Raji (cell line): Measurements from ENCODE around the gene CRIP1.

ENCODE experiments used
- POLR2A ChIP-seq: IDR thresholded peaks from 2 replicates; pipeline ENCODE4 v1.6.1; 2011; ENCODE audit warnings: low read depth, low read length, control low read depth; ENCODE audit not compliant: insufficient read depth

Gene CRIP1, protein sequence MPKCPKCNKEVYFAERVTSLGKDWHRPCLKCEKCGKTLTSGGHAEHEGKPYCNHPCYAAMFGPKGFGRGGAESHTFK

DNA sequence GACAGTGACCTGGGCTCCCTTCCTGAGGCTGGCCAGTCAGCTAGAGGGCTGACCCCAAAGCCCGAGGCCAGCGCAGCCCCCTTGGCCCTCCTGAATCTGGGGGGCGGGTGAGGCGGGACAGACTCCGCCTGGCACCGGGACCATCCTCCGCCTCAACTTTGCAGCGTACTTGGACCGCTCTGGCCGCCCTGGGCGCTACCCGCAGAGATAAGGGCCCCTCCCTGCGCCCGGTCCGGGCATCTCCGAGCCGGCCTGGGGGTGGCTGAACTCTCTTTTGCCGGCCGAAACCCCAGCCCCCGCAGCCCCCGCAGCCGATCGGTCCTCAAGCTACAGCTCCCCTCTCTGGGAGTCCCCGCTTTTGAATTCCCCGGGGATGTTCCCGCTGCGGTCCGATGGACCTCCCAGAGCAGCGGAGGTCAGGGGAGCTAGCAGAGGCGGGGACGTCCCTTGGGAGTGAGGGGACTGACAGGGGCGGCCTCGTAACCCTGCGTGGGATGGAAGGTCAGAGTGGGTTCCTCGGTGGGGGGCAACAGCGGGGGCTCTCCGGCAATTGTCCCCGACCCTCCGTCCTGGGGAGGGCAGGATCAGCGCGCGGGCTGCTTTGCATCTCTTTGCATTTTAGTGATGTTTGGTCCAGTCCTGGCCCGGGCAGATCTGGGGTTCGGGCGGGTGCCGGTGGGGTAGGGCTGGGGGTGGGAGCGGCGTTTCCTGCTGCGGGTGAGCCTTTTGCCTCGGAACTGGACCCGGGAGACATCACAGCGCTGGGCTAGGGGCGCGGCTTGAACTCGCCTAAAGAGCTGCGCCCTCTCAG is at the start of gene CRIP1:
Gene CRIP1 (plus strand): TSS at position 724 of the 811 bp plus-strand sequence. CDS start 374 bp downstream, outside the sequence.
- TF ChIP-seq POLR2A: no peak; the same call in 1 of the 2 replicates

DNA sequence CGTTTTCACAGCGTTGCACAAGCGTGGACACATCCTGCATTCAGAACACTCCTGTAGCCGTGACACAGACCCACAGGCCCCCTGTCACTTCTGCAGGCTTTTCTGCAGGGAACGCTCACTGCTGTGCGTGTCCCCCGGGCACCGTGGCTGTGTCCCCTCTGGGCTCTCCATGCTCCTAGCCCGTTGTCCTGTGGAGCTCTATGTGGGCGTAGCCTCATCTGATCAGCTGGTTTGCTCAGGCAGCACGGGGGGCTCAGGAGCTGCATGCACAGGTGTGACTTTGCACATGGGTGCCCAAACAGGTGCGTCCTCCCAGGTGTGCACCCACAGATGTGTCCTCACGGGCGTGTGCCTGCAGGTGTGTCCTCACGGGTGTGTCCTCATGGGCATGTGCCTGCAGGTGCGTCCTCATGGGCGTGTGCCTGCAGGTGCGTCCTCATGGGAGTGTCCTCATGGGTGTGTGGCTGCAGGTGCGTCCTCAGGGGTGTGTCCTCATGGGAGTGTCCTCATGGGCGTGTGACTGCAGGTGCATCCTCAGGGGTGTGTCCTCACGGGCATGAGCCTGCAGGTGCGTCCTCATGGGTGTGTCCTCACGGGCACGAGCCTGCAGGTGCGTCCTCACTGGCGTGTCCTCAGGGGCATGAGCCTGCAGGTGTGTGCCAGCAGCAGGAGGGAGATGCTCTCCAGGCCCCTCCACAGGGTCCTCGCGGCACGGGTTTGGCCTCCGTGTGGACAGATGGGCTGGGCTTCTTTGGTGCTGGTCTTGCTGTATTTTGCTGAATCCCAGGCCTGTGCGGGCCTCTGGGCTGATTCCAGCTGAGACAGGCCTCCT is 49.6 kb upstream of the CRIP1 start:
- TF ChIP-seq POLR2A: no peak

DNA sequence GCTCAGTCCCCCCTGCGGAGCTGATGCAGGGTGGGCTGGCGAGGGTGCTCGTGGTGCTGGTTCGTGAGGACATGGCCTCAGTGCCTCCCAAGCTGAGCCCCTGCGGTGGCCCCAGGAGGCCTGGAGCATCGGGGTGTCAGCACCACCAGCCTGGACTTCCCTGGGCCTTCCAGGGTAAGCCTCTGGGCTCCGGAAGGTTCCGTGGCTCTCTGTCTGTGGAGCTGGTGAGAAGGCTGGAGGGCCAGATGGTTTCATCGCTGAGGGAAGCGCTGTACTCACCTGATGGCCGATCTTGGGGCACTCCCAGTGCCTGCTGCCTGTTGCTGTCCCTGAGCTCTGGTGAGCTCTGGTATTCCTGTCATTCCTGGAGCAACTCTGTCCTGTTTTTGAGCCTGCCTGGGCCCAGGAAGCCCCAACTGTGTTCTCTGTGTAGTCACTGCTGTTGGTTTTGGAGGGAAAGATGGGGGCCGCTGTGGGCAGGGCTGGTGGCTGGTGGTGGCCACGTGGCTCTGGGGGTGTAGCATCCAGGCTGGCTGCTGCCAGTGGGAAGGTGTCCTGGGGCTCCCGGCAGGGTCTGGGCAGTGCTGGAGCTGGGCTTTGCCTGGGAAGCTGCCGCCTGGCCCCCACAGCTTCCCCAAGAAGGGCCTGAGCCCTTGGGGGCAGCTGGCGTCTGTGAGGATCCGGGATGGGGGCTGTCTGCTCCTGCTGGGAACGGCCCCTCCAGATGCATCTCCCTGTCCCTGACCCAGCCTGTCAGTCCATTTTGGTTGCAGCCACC is 48.8 kb upstream of the CRIP1 start:
- TF ChIP-seq POLR2A: no peak

DNA sequence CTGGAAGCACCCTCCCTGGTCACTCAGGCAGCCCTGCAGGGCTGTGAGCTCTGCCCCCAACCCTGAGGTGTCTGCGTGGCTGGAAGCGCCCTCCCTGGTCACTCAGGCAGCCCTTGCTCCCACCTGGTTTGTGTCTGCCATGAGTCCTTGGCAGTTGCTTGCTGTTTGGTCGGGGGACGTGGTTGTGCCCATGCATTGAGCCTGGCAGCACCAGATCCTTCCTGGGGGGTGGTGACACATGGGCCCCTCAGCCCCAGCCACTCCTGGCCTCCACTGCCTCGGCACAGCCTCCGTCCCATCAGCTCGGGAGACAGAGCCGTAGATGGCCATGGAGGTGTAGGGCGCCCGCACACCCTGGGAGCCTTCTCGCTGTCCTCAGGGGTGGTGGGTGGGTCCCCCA is 47.5 kb upstream of the CRIP1 start:
- TF ChIP-seq POLR2A: no peak

DNA sequence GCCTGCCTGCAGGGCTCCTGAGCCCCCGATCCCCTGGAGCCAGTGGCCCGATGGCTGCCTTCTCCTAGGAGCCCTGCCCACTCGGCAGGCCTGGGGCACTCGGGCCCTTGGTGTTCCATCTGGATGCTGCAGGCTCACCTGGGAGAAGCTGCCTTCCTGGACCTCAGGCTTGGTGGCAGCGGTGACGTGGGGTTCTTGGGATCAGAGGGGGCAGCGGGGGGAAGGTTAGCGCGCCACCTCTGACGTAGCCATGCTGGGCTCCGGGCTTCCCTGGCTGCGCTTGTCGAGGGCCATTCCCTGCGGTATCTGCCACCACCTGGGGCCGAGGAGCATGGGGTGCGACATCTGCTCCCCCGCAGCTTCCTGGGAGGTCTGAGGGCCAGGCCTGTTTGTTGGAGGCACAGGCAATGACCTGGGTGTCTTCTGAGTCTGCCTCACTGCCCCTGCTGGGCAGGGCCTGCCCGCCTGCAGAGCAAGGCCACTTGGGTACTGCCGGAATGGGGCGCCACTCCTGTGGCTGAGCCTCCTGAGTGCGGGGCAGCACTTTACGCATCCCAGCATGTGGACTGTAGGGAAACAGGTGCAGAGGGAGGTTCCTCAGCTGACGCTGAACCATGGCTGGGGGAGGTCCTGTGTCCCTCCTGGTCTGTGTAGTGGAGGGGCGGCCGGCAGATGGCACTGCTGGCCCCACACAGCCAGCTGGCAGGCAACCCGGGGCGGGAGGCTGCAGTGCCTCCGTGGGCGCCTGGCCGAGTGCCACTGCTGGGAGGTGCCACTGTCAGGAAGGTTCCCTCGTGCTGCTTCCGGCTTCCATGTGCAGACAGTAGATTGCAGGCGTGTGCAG is 46.8 kb upstream of the CRIP1 start:
- no peak for TF ChIP-seq POLR2A

DNA sequence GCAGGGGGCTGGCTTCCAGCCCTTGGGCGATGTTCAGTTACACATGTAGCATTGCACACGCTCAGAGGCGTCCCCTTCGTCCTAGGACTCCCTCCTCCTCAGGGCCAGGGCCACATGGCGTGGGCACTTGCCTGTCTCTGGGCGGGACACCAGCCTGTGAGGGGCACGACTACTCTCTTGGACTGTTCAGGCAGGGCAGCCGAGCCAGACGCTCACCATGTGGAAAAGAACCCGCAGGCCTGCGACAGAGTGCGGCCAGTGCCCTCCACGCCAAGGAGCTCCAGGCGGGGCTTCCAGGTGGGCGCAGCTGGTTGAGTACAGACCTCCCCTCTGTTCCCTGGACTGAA is 46.2 kb upstream of the CRIP1 start:
- TF ChIP-seq POLR2A: no peak

DNA sequence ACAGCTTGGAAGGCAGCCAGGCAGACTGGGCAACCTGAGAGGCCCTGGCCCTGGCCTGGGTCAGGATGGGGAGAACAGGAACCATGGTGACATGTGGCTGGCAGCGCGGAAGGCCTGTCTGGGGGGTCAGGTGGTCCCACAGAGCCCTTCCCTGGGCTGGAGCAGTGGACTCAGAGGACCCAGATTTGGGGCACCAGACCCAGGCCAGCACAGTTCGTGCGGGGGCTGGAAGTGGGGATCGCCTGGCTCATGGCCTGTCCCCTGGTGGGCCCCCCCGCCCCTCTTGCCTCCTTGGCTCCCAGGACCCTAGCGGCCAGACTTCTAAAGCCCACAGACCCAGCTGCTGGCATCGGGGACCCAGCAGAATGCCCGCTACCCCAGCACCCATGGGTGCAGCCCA is 45.7 kb upstream of the CRIP1 start:
- TF ChIP-seq POLR2A: no peak

DNA sequence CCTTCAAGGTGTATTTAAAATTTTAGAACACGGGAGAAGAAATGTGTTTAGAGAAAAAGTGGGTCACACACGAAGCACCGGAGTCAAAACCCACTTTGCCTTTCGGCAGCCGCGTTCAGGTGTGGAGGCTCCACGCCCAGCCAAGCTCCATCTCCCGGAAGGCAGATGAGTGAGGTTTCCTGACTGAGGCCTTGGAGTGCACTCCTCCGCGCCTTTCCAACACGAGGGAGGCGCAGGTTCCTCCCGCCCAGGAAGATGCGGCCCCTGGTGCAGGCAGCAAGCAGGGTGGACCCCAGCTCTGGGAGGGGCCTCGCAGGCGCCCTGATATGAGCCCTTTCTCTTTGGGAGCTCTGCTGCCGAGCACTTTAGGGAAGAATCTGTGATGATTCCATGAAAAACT is 44.6 kb upstream of the CRIP1 start:
- no peak for TF ChIP-seq POLR2A

DNA sequence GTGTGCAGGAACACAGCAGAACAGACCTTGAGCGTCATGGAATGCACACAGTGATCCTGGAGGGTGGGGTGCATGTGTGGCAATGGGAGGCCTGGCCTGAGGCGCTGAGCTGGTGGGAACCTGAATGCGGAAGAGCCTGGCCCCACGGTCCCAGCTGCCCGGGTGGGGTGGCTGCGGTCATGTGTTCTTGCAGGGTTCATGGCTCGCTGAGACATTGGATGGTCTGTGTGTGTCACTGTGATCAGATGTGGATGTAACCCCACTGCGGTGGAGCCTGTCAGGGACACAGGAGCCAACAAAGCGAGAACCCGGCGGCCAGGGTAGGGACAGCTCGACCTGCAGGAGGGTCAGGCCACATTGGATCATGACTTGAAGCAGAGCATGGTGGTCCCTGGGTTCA is 43.9 kb upstream of the CRIP1 start:
- no peak for TF ChIP-seq POLR2A

DNA sequence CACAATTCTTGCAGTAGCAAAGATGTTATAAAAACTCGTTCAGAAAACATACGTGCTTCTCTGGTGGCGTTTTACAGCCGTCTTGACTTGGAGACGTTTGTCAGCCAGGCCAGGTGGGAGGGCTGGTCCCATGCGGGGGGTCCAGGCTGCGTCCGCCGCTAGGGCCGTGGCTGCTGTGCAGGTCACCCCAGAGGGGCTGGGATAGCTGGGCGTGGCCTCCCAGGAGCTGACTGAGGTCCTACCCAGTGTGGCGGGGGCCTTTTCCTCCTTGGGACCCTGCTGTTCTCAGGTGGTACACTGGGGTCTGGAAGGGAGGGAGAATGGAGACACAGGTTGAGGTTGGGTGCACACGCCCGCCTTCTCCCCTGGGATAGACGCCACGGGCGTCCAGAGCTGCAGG is 41.8 kb upstream of the CRIP1 start:
- TF ChIP-seq POLR2A: no peak

DNA sequence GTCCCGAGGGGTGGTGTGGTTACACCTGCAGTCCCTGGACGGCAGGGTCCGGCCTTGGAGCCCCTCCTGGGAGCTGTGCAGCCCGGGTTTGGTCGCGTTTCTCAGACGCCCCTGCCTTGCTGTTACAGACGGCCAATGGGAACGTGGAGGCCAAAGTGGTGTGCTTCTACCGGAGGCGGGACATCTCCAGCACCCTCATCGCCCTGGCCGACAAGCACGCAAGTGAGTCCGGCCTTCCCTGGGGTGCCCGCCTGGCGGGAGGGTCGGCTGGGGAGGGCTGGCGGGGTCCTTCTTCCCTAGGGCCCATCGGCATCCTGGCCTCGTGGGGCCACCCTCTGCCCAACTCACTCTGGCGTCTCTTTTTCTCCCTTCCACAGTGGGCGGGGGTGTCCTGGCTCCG is 41.4 kb upstream of the CRIP1 start:
- TF ChIP-seq POLR2A: no peak

DNA sequence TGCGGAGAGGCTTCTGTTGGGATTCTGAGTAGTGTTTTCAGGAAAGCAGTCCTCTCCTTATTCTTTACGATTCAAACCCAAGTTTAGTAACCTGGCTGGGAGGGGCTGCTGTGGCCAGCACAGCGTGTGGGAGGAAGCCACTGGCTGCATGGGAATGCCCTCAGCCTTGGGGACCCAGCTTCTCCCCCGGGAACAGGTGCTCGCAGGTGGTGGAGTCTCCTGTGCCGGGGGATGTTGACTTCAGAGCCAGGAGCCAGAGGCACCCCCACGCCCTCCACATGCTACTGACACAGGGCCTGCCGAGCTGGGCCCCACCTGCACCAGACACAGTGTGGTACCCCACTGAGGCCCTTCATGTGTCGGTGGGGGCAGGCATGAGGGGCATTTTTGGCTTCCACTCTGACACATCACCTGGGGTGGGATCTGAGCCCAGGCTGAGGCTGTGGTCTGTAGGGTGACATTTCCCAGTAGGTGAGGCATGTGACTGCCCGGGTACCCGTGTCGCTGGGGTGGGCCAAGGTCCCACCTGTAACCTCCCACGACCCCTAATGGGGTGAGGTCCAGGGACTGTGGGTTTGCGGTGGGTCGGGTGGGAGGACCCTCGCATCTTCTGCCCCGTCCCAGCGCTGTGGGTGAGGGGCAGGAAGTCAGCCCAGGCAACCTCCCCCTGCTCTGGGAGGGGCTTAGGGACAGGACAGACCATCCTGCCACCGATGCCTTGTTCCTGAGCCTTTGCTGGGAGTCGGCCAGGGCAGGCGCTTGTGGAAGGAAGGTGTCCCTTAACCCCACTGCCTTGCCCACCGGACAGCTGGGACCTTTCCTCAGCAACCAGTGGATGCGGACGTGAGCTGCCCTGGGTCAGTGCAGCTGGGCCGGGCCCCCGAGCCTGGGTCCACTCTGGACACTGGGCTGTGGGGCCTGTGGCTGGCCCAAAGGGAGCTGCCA is 40.5 kb upstream of the CRIP1 start:
- no peak for TF ChIP-seq POLR2A

DNA sequence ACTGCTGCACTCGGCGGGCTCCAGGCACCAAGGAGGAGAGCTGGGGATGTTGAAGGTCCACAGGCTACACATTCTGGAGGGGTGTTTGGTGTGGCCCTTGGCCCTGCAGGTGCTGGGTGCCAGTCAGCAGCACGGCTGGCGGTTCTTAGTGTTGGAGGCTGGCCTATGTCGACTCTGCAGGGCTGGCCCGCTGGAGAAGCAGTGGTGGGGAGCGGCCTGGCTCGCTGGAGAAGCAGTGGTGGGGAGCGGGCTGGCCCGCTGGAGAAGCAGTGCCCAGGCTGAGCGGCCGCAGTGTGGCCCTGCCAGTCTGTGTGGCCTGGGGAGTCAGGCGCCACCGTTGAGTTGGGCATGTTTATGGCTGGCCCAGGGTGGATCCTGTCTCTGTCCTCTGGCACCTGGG is 39.7 kb upstream of the CRIP1 start:
- no peak for TF ChIP-seq POLR2A
